Keratinocyte (primary cell): ENCODE measurements around the gene MYH15. TPM values are rescaled to one million over a fixed set of nuclear protein-coding genes. Genes with fewer than 3 reads are reported as not detected.

Experiments used
- DNase-seq: peaks from one replicate; pipeline ENCODE4 v3.0.0-alpha.2; 2011; ENCODE audit warnings: low read depth, missing footprints, low spot score
- FAIRE-seq: peaks from 2 replicates; lab custom pipeline; 2011; peaks lifted over from hg19 to GRCh38; lab: Jason Lieb, UNC
- H2AFZ ChIP-seq: 2 replicates; pipeline ENCODE4 v1.6.0; 2012; ENCODE audit warnings: low read length, control low read depth, inconsistent platforms; ENCODE audit not compliant: control insufficient read depth
- H3K27ac ChIP-seq: 2 replicates; pipeline ENCODE4 v1.5.1; 2011; ENCODE audit warnings: low read length; ENCODE audit not compliant: control insufficient read depth, insufficient read depth
- H3K27me3 ChIP-seq: 3 replicates; pipeline ENCODE4 v1.6.0; 2011; ENCODE audit warnings: low read length; ENCODE audit not compliant: control insufficient read depth, insufficient read depth; ENCODE audit errors: extremely low read depth
- H3K36me3 ChIP-seq, 2 experiments: 2 replicates in 1 of 2; 3 replicates in 1 of 2; pipeline ENCODE4 v1.5.1; 2011; ENCODE audit warnings: low read length in 2 of 2, mild to moderate bottlenecking in 1 of 2; ENCODE audit not compliant: control insufficient read depth in 2 of 2, insufficient read depth in 2 of 2; ENCODE audit errors: extremely low read depth in 1 of 2
- H3K4me1 ChIP-seq: 3 replicates; pipeline ENCODE4 v1.5.1; 2011; ENCODE audit warnings: low read length; ENCODE audit not compliant: control insufficient read depth, insufficient read depth; ENCODE audit errors: extremely low read depth
- H3K4me2 ChIP-seq: 3 replicates; pipeline ENCODE4 v1.6.0; 2011; ENCODE audit warnings: low read depth, low read length; ENCODE audit not compliant: control insufficient read depth, insufficient read depth; ENCODE audit errors: extremely low read depth
- H3K4me3 ChIP-seq, 3 experiments: fragments of 200-600 bp in 1 of 3; sonication (generic) in 1 of 3; 2 replicates in 2 of 3; 3 replicates in 1 of 3; pipeline ENCODE4 v1.5.1; 2011 to 2016; ENCODE audit warnings: low read length in 3 of 3, mild to moderate bottlenecking in 3 of 3, control low read depth in 2 of 3, inconsistent platforms in 1 of 3, low read depth in 1 of 3, mixed read lengths in 1 of 3, mixed run types in 1 of 3, moderate library complexity in 1 of 3; ENCODE audit not compliant: control insufficient read depth in 2 of 3, insufficient read depth in 2 of 3; ENCODE audit errors: extremely low read depth in 1 of 3
- H3K79me2 ChIP-seq: 2 replicates; pipeline ENCODE4 v1.6.0; 2012; ENCODE audit warnings: low read length; ENCODE audit not compliant: control insufficient read depth, insufficient read depth
- H3K9ac ChIP-seq: 3 replicates; pipeline ENCODE4 v1.6.0; 2011; ENCODE audit warnings: low read length; ENCODE audit not compliant: control insufficient read depth, insufficient read depth; ENCODE audit errors: extremely low read depth
- H3K9me1 ChIP-seq: 3 replicates; pipeline ENCODE4 v1.6.0; 2011; ENCODE audit warnings: low read length; ENCODE audit not compliant: control insufficient read depth, insufficient read depth; ENCODE audit errors: extremely low read depth
- H3K9me3 ChIP-seq: 2 replicates; pipeline ENCODE4 v1.5.1; 2012; ENCODE audit warnings: low read depth, low read length; ENCODE audit not compliant: control insufficient read depth
- H4K20me1 ChIP-seq: 3 replicates; pipeline ENCODE4 v1.6.0; 2011; ENCODE audit warnings: low read length; ENCODE audit not compliant: control insufficient read depth, insufficient read depth; ENCODE audit errors: extremely low read depth
- EZH2 ChIP-seq: IDR thresholded peaks from one replicate; pipeline ENCODE4 v1.6.1; 2012; ENCODE audit warnings: inconsistent platforms, mild to moderate bottlenecking, low read length, moderate library complexity
- dilution Hi-C: fragments of 300-500 bp; cut with MboI; formaldehyde crosslinking; loops from one replicate; pipeline ENCODE4 v1.7.0; 2020; ENCODE audit warnings: low sequenced_read_pairs; ENCODE audit not compliant: extremely low pct_ligation_motif_present
- polyA plus RNA-seq, 5 experiments: library from polyadenylated mRNA; depleted of rRNA in 3 of 5; stranded (reverse) in 3 of 5; stranded (forward) in 1 of 5; unstranded in 1 of 5; fragments of >200 nt; gene quantifications; 1 replicate in 1 of 5; 2 replicates in 3 of 5; 3 replicates in 1 of 5; pipeline versions ENCODE4 v1.2.1 to v1.2.3, GENCODE V29; 2011 to 2012; ENCODE audit warnings: missing spikeins in 2 of 5, low read depth in 1 of 5, low replicate concordance in 1 of 5
- TF ChIP-seq, protein P1 (sequence below), 3 experiments: IDR thresholded peaks in 1 of 3; conservative IDR thresholded peaks in 1 of 3; optimal IDR thresholded peaks in 1 of 3; 2 replicates in 2 of 3; 3 replicates in 1 of 3; pipeline versions ENCODE3 to v1.5.1; 2011; ENCODE audit warnings: low read length in 3 of 3, mild to moderate bottlenecking in 3 of 3, moderate library complexity in 2 of 3, control low read depth in 1 of 3, inconsistent platforms in 1 of 3; ENCODE audit not compliant: insufficient read depth in 2 of 3; ENCODE audit errors: extremely low read depth in 1 of 3

Gene MYH15
- polyA plus RNA-seq, 1 donor (not counting 4 experiments of a cell fraction or from before 2014, with no cell fraction given) = 0.87 TPM

DNA sequence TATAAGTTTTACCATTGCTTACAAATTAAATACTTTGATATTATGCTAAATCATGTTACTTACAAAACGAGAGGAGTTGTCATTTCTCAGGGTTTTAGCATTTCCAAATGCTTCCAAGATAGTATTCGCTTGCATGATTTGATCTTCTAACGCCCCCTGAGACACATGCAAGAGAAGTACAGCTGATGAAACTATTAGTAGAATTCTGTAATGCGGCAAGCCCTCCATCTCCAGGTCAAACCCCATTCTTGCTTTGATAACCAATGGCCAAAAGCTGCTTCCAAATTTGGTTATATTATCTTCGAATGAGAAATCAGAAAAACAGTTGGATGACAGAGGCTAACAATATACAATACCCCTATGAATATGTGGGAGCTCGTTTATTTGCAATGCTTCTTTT lies 14.7 kb downstream of the MYH15 start:
- H3K4me3 ChIP-seq = no peak overlapping the region
- H3K4me2 ChIP-seq = no peak overlapping the region
- FAIRE-seq (no peak), DNase-seq (no peak)
- H2AFZ ChIP-seq = no peak overlapping the region
- no peaks in the 10 kb centered on the region for H3K4me1 ChIP-seq
- H4K20me1 ChIP-seq = no peaks in the 10 kb centered on the region
- no peaks in the 10 kb centered on the region for H3K9me3 ChIP-seq
- no peaks in the 10 kb centered on the region for H3K36me3 ChIP-seq
- dilution Hi-C loops = no loop called here
- H3K27ac ChIP-seq = no peak overlapping the region
- no peaks in the 10 kb centered on the region for H3K79me2 ChIP-seq
- no peak overlapping the region for H3K9ac ChIP-seq
- H3K27me3 ChIP-seq = no peaks in the 10 kb centered on the region
- H3K9me1 ChIP-seq = no peaks in the 10 kb centered on the region
- TF ChIP-seq, protein P1, sequence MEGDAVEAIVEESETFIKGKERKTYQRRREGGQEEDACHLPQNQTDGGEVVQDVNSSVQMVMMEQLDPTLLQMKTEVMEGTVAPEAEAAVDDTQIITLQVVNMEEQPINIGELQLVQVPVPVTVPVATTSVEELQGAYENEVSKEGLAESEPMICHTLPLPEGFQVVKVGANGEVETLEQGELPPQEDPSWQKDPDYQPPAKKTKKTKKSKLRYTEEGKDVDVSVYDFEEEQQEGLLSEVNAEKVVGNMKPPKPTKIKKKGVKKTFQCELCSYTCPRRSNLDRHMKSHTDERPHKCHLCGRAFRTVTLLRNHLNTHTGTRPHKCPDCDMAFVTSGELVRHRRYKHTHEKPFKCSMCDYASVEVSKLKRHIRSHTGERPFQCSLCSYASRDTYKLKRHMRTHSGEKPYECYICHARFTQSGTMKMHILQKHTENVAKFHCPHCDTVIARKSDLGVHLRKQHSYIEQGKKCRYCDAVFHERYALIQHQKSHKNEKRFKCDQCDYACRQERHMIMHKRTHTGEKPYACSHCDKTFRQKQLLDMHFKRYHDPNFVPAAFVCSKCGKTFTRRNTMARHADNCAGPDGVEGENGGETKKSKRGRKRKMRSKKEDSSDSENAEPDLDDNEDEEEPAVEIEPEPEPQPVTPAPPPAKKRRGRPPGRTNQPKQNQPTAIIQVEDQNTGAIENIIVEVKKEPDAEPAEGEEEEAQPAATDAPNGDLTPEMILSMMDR (optimal IDR thresholded peaks at IDR 0.05 in 1 of 3, IDR thresholded peaks at IDR 0.05 in 1 of 3, conservative IDR thresholded peaks at IDR 0.05 in 1 of 3; ENCODE audit: extremely low read depth in 1 of 3, insufficient read depth in 2 of 3, low read length in 3 of 3) = no peak
- TF ChIP-seq EZH2 = no peak

- Histone ChIP-seq H3K9ac (no peak overlapping the region), H3K36me3 (no peaks in the 10 kb centered on the region), H3K9me3 (no peaks in the 10 kb centered on the region), H4K20me1 (no peaks in the 10 kb centered on the region), H3K79me2 (no peaks in the 10 kb centered on the region), H3K4me2 (no peak overlapping the region), H3K9me1 (no peaks in the 10 kb centered on the region), H3K27me3 (no peaks in the 10 kb centered on the region), H2AFZ (no peak overlapping the region), H3K27ac (no peak overlapping the region), H3K4me1 (no peaks in the 10 kb centered on the region), H3K4me3 (no peak overlapping the region)
- FAIRE-seq (no peak), DNase-seq (no peak)
- TF ChIP-seq, protein P1 (optimal IDR thresholded peaks at IDR 0.05 in 1 of 3, IDR thresholded peaks at IDR 0.05 in 1 of 3, conservative IDR thresholded peaks at IDR 0.05 in 1 of 3; ENCODE audit: extremely low read depth in 1 of 3, insufficient read depth in 2 of 3, low read length in 3 of 3) = no peak
- no peak for TF ChIP-seq EZH2
- dilution Hi-C loops = no loop called here
Measured at GRCh38 chr3:108494906-108495531, 15.4 kb downstream of the MYH15 start.
